Measurements from ENCODE around the gene MYCBP2. TPM values are rescaled to one million over a fixed set of nuclear protein-coding genes. Genes with fewer than 3 reads are reported as not detected.

The MYCBP2 gene
- polyA plus RNA-seq, 1 experiment: 22.9 TPM

DNA sequence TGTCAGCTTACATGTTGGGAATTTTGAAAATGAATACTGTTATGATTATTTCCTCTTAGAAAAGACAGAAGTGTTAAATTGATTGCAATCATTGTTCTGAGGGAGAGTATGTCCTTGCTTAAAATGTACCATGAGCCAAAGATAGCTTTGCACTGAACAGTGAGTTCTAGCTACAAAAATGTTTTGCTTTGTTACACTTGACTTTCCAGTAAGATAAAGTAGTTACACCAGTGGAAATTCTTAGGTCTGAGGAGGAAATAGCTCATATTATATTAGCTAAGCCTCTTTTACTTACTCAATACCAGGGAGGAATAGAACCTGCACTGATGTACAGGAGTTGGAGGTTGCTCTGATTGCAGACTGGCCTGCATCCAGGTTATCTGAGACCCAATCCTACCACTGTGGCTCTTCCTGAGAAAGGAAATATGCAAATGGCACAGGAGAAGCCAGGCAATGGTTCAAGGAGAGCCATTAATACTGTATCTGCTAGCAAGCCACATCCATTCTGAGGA lies 246.9 kb downstream of the MYCBP2 start:
- Histone ChIP-seq H3K36me3 (ENCODE audit: control insufficient read depth, insufficient read depth, low read length) (peaks cover 7% of the 10 kb centered on the region), H3K4me3 (ENCODE audit: low read depth, low read length) (no peak overlapping the region), H3K27me3 (ENCODE audit: control insufficient read depth, insufficient read depth, low read length) (no peaks in the 10 kb centered on the region)
- ChIA-PET CTCF (no interaction called here), POLR2A (no interaction called here)
- DNase-seq (ENCODE audit: low read depth): no peak
- TF ChIP-seq CTCF (IDR thresholded peaks at IDR 0.05; ENCODE audit: insufficient read depth, low read depth, low read length): no peak

- no peak for TF ChIP-seq CTCF (IDR thresholded peaks at IDR 0.05; ENCODE audit: insufficient read depth, low read depth, low read length)
- no peaks in the 10 kb centered on the region for H3K27me3 ChIP-seq (ENCODE audit: control insufficient read depth, insufficient read depth, low read length)
- ChIA-PET POLR2A (no interaction called here), CTCF (no interaction called here)
- no peak for DNase-seq (ENCODE audit: low read depth)
- H3K4me3 ChIP-seq (ENCODE audit: low read depth, low read length): no peak overlapping the region
- peaks cover 7% of the 10 kb centered on the region for H3K36me3 ChIP-seq (ENCODE audit: control insufficient read depth, insufficient read depth, low read length)
These were observed 259.4 kb downstream of the MYCBP2 start for GRCh38 chr13:77067519-77067918.

GRCh38 chr13:77065461-77066147 lies 261.3 kb downstream of the MYCBP2 start:
- Histone ChIP-seq H3K27me3 (ENCODE audit: control insufficient read depth, insufficient read depth, low read length) (no peaks in the 10 kb centered on the region), H3K36me3 (ENCODE audit: control insufficient read depth, insufficient read depth, low read length) (peaks cover 7% of the 10 kb centered on the region), H3K4me3 (ENCODE audit: low read depth, low read length) (no peak overlapping the region)
- POLR2A ChIA-PET: no interaction called here
- CTCF ChIA-PET: no interaction called here
- DNase-seq (ENCODE audit: low read depth): no peak
- TF ChIP-seq CTCF (IDR thresholded peaks at IDR 0.05; ENCODE audit: insufficient read depth, low read depth, low read length): no peak

DNA sequence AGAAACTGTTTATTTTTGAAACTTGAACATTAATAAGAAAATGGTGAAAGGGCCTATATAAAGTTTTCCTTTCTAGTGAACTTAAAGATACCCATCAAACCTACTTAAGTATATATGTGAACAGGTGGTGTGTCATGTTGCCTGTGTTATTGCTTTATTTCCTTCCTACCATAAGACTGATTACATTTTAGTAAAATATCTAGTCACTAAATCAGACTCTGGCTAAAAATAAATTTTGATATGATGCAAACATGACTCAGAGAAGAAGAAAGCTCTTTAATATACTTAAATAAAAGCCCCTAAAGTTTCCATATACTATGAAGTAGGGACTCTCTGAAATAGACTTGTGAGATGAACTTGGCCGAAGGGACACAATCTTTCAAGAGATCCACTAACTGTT lies 264.8 kb downstream of the MYCBP2 start:
- Histone ChIP-seq H3K27me3 (ENCODE audit: control insufficient read depth, insufficient read depth, low read length) (no peaks in the 10 kb centered on the region), H3K4me3 (ENCODE audit: low read depth, low read length) (no peak overlapping the region), H3K36me3 (ENCODE audit: control insufficient read depth, insufficient read depth, low read length) (0 out of 2 replicates have a peak, but pooled peaks cover 4% of the 10 kb centered on the region)
- no peak for DNase-seq (ENCODE audit: low read depth)
- POLR2A ChIA-PET: no interaction called here
- TF ChIP-seq CTCF (IDR thresholded peaks at IDR 0.05; ENCODE audit: insufficient read depth, low read depth, low read length): no peak
- CTCF ChIA-PET: no interaction called here

DNA sequence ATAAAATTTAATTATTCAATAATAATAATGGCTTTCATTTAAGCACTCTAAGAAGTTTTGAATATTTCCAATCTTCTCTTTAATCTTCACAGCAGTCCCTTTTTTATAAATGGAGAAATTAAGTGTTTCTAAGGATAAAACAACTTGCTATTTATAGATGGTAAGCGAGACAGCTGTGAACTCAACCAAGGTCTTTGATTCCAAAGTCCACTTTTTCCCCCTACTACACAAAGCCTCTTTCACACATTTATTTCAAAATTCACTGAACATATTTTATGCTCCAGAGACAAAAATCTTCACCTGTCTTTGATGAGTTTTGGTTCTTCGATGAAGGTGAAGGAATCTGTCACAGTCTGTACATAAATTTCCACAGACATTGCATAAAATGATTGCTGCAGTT lies 265.5 kb downstream of the MYCBP2 start:
- H3K4me3 ChIP-seq (ENCODE audit: low read depth, low read length): no peak overlapping the region
- 0 out of 2 replicates have a peak, but pooled peaks cover 4% of the 10 kb centered on the region for H3K36me3 ChIP-seq (ENCODE audit: control insufficient read depth, insufficient read depth, low read length)
- POLR2A ChIA-PET: no interaction called here
- no peak for TF ChIP-seq CTCF (IDR thresholded peaks at IDR 0.05; ENCODE audit: insufficient read depth, low read depth, low read length)
- H3K27me3 ChIP-seq (ENCODE audit: control insufficient read depth, insufficient read depth, low read length): no peaks in the 10 kb centered on the region
- no peak for DNase-seq (ENCODE audit: low read depth)
- CTCF ChIA-PET: no interaction called here

Data from BJ (cell line).